Fibroblast of lung (primary cell): ENCODE measurements around the gene KLHDC4. TPM values are rescaled to one million over a fixed set of nuclear protein-coding genes. Genes with fewer than 3 reads are reported as not detected.
A peak's percentile ranks its signal among the peaks of the same experiment; 100 is the strongest.

Source experiments
- DNase-seq, 2 donors: peaks; one replicate each; pipeline versions ENCODE4 v3.0.0 to v3.0.0-alpha.2; 2010; ENCODE audit warnings: low read depth in 2 of 2
- H2AFZ ChIP-seq: 2 replicates; pipeline ENCODE4 v1.5.1; 2012; ENCODE audit warnings: low read length, control low read depth, inconsistent platforms
- H3K27ac ChIP-seq: 2 replicates; pipeline ENCODE4 v1.5.1; 2011; ENCODE audit warnings: low read length, control low read depth; ENCODE audit not compliant: insufficient read depth
- H3K27me3 ChIP-seq: 2 replicates; pipeline ENCODE4 v1.5.1; 2011; ENCODE audit warnings: mild to moderate bottlenecking, low read length; ENCODE audit not compliant: control insufficient read depth, insufficient read depth
- H3K36me3 ChIP-seq: 2 replicates; pipeline ENCODE4 v1.5.1; 2011; ENCODE audit warnings: low read length; ENCODE audit not compliant: control insufficient read depth, insufficient read depth
- H3K4me1 ChIP-seq: 2 replicates; pipeline ENCODE4 v1.5.1; 2011; ENCODE audit warnings: low read length; ENCODE audit not compliant: control insufficient read depth, insufficient read depth; ENCODE audit errors: extremely low read depth
- H3K4me2 ChIP-seq: 2 replicates; pipeline ENCODE4 v1.5.1; 2011; ENCODE audit warnings: low read length, control low read depth; ENCODE audit not compliant: insufficient read depth; ENCODE audit errors: extremely low read depth
- H3K4me3 ChIP-seq, 4 experiments: fragments of 200-600 bp in 1 of 4; sonication (generic) in 1 of 4; replicated peaks in 1 of 4; 2 replicates each; pipeline ENCODE4 v1.5.1; 2011 to 2016; ENCODE audit warnings: low read length in 4 of 4, low read depth in 3 of 4, mild to moderate bottlenecking in 3 of 4, control low read depth in 2 of 4, inconsistent platforms in 1 of 4, mixed read lengths in 1 of 4; ENCODE audit not compliant: insufficient read depth in 1 of 4; ENCODE audit errors: control extremely low read depth in 1 of 4
- H3K79me2 ChIP-seq: 2 replicates; pipeline ENCODE4 v1.5.1; 2012; ENCODE audit warnings: mild to moderate bottlenecking, low read length, inconsistent platforms; ENCODE audit not compliant: control insufficient read depth, insufficient read depth
- H3K9ac ChIP-seq: 2 replicates; pipeline ENCODE4 v1.5.1; 2011; ENCODE audit warnings: mild to moderate bottlenecking, low read length, control low read depth; ENCODE audit not compliant: insufficient read depth
- H3K9me3 ChIP-seq: 2 replicates; pipeline ENCODE4 v1.5.1; 2012; ENCODE audit warnings: low read depth, low read length; ENCODE audit not compliant: control insufficient read depth, insufficient read depth
- H4K20me1 ChIP-seq: 2 replicates; pipeline ENCODE4 v1.5.1; 2011; ENCODE audit warnings: low read length; ENCODE audit not compliant: control insufficient read depth, insufficient read depth; ENCODE audit errors: extremely low read depth
- EZH2 ChIP-seq: IDR thresholded peaks from 2 replicates; pipeline ENCODE4 v1.5.1; 2012; ENCODE audit warnings: low read length, control low read depth, mild to moderate bottlenecking; ENCODE audit errors: missing control alignments
- polyA plus RNA-seq, 2 donors: library from polyadenylated mRNA; depleted of rRNA in 1 of 2; stranded (reverse) in 1 of 2; unstranded in 1 of 2; fragments of >200 nt; gene quantifications; 2 replicates each; pipeline ENCODE4 v1.2.1, GENCODE V29; 2011 to 2012; ENCODE audit warnings: missing spikeins in 1 of 2
- total RNA-seq: library from RNA; depleted of rRNA; stranded (reverse); fragments of >200 nt; gene quantifications from 2 replicates; pipeline ENCODE4 v1.2.1, GENCODE V29; 2014
- TF ChIP-seq, protein P1 (sequence below), 2 donors: IDR thresholded peaks in 1 of 2; conservative IDR thresholded peaks in 1 of 2; 1 replicate in 1 of 2; 2 replicates in 1 of 2; pipeline ENCODE4 v1.5.1; 2011 to 2012; ENCODE audit warnings: low read length in 2 of 2, control low read depth in 1 of 2, inconsistent platforms in 1 of 2, low read depth in 1 of 2, mild to moderate bottlenecking in 1 of 2

The KLHDC4 gene
- total and polyA plus RNA-seq, 2 donors (not counting 1 experiment from before 2014, with no cell fraction given): 7.3 to 17.8 TPM

DNA sequence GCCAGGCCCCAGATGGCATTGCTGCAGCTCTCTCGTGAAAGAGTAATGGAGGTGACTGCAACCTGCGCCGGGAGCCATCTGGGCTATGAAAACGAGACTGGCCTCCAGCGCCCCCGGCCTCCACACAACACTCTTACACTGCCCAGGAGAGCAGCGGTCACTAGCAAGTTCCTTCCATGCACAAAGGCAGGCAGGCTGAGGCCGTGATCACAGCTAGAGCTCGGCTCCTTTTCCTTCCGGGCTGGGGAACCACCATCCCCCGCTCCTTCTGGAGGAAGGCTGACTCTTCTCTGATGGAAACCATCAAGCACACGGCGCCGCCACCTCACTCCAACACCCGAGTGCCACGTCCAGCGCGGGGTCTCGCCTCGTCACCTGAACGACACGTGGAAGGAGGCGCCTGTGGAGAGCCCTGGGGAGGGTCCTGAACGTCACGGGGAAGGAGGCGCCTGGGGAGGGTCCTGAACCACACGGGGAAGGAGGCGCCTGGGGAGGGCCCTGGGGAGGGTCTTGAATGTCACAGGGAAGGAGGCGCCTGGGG, 61.9 kb downstream of the KLHDC4 start:
- Histone ChIP-seq H3K4me3 (no peak overlapping the region), H3K27me3 (no peaks in the 10 kb centered on the region), H3K9ac (no peak overlapping the region), H3K4me2 (no peak overlapping the region), H3K36me3 (peaks cover 4% of the 10 kb centered on the region), H4K20me1 (no peaks in the 10 kb centered on the region), H3K9me3 (no peaks in the 10 kb centered on the region), H3K79me2 (no peaks in the 10 kb centered on the region), H3K27ac (no peak overlapping the region), H3K4me1 (no peaks in the 10 kb centered on the region), H2AFZ (no peak overlapping the region)
- DNase-seq: no peak
- TF ChIP-seq, protein P1, sequence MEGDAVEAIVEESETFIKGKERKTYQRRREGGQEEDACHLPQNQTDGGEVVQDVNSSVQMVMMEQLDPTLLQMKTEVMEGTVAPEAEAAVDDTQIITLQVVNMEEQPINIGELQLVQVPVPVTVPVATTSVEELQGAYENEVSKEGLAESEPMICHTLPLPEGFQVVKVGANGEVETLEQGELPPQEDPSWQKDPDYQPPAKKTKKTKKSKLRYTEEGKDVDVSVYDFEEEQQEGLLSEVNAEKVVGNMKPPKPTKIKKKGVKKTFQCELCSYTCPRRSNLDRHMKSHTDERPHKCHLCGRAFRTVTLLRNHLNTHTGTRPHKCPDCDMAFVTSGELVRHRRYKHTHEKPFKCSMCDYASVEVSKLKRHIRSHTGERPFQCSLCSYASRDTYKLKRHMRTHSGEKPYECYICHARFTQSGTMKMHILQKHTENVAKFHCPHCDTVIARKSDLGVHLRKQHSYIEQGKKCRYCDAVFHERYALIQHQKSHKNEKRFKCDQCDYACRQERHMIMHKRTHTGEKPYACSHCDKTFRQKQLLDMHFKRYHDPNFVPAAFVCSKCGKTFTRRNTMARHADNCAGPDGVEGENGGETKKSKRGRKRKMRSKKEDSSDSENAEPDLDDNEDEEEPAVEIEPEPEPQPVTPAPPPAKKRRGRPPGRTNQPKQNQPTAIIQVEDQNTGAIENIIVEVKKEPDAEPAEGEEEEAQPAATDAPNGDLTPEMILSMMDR (conservative IDR thresholded peaks at IDR 0.05 in 1 of 2, IDR thresholded peaks at IDR 0.05 in 1 of 2; ENCODE audit: low read depth in 1 of 2, low read length in 2 of 2): no peak
- TF ChIP-seq EZH2: no peak

DNA sequence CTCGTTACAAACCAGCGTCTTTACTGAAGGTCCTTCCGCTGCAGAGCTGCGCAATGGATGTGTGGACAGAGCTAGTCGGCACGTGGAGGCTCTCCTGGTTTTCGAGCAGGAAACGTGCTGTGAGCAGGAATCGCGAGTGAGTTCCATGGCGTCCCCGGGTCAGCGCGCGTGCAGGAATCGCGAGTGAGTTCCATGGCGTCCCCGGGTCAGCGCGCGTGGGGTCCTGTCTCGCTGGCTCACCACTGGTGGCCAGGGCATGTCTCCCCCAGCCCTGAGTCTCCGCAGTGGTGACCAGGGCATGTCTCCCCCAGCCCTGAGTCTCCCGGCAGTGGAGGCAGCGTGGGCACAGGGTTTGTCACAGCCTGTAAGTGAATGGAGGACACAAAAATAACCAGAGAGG, 62.7 kb downstream of the KLHDC4 start:
- Histone ChIP-seq H3K9ac (no peak overlapping the region), H3K4me3 (no peak overlapping the region), H3K27me3 (no peaks in the 10 kb centered on the region), H3K27ac (no peak overlapping the region), H2AFZ (no peak overlapping the region), H3K36me3 (peaks cover 4% of the 10 kb centered on the region), H4K20me1 (no peaks in the 10 kb centered on the region), H3K4me1 (no peaks in the 10 kb centered on the region), H3K9me3 (no peaks in the 10 kb centered on the region), H3K4me2 (no peak overlapping the region), H3K79me2 (no peaks in the 10 kb centered on the region)
- TF ChIP-seq, protein P1 (conservative IDR thresholded peaks at IDR 0.05 in 1 of 2, IDR thresholded peaks at IDR 0.05 in 1 of 2; ENCODE audit: low read depth in 1 of 2, low read length in 2 of 2): no peak
- no peak for TF ChIP-seq EZH2
- no peak for DNase-seq

DNA sequence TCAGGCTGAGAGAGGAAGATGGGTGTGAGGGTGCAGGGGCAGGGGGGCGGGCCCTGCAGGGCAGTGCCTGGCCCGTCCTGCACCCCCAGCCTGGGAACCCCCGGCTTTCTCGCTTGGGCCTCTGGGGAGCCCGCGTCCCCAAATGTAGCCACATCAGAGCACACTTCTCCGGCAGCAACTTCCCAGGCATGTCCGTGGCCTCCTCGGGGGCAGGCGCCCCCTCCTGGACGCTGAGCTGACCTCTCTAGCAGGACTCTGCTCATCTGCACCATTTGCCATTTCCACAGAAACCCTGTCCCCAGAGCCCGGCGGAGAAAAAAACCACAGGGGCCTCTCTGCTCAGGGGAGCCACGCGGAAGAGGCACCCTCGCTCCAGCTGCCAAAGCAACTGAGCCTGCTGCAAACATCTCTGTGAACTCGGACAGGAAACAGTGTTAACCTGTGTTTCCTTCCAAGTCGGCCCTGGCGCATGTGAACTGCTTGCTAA, 63.4 kb downstream of the KLHDC4 start:
- Histone ChIP-seq H3K36me3 (peaks cover 4% of the 10 kb centered on the region), H3K4me1 (no peaks in the 10 kb centered on the region), H3K79me2 (no peaks in the 10 kb centered on the region), H3K27me3 (no peaks in the 10 kb centered on the region), H3K27ac (no peak overlapping the region), H3K9ac (no peak overlapping the region), H4K20me1 (no peaks in the 10 kb centered on the region), H3K4me3 (no peak overlapping the region), H3K4me2 (no peak overlapping the region), H3K9me3 (no peaks in the 10 kb centered on the region), H2AFZ (no peak overlapping the region)
- TF ChIP-seq, protein P1 (conservative IDR thresholded peaks at IDR 0.05 in 1 of 2, IDR thresholded peaks at IDR 0.05 in 1 of 2; ENCODE audit: low read depth in 1 of 2, low read length in 2 of 2): peak; percentile 49 to 71
- no peak for TF ChIP-seq EZH2
- peak in 1 of 2 donors; percentile 58 for DNase-seq
